Islet precursor cell (in vitro differentiated cells): ENCODE results near the gene SIRT7.

Experiments used
- DNase-seq: peaks from one replicate; pipeline ENCODE4 v3.0.0-alpha.2; 2018

SIRT7 gene

DNA sequence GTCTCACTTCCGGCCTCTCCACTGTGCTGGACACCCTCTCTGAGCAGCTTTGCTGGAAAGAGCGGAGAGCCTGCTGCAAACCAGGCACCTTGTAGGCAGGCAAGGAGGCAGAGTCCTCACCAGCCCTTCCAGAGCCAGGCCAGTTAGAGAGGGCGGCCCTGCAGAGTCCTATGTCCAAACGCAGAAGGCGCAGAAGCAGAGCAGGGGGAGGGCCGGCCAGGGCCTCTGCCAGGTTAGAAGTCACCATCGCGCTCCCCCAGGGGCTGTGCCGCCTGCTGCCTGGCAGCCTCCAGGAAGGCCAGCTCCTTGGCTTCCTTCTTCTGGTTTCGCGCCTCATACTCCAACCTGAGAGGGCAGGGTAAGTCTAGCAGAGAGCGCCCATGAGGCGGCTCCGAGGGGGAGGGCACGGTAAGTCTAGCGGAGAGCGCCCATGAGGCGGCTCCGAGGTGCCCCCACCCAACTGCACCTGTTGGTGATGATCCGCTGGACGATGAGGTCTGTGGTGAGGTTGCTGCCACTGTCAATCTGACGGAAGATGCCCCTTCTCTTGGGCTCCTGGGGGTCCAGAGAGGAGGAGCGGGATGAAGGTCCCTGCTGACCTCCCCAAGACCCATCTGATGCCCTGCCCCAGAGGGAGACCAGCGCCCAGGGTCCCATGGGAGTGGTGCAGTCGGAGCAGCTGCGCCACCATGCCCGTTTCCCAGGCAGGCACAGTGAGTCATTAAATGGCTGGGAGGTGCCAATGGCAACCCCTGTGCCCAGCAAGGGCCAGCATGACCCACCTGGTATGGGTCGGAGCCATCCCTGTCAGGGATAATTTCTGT is 13.2 kb downstream of the SIRT7 start:
- no peak for DNase-seq

- no peak for DNase-seq
These were observed 13.9 kb downstream of the SIRT7 start for GRCh38 chr17:81903896-81904599.

GRCh38 chr17:81903415-81903831 is 14.6 kb downstream of the SIRT7 start:
- DNase-seq, result no peak

DNA sequence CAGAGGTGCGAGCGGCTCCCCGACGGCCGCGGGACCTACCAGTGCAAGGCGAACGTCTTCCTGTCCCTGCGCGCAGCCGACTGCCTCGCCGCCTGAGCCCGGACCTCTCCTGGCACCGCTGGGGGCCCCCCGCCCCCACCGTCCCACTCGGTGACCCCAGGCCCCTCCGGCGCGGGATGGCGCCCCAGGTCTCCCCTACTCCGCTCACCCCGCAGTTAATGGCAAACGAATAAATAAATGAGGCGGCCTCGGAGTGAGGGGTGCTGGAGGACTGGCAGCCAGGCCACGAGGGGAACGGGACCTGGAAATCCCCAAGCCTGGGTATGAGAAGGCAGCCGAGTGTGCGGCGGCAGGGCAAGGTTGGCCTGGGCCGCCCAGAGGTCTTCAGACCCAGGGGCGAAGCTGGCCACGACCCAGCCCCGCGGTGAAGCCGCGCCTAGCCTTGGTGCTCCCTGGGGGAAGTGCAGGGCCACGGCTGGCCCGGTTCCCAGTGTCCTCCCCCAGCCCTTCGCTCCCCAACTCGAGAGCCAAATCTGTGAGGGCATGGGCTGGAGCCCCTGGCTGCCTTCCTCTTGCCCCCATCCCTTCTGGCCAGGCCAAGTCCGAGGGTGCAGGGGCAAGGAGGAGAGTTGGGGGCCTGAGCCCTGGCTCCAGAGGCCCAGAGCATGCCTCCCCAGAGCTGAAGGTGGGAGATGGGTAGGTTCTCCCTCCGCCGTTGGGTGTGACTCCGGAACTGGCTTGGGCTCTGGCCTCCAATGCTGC is 15.1 kb downstream of the SIRT7 start:
- no peak for DNase-seq

DNA sequence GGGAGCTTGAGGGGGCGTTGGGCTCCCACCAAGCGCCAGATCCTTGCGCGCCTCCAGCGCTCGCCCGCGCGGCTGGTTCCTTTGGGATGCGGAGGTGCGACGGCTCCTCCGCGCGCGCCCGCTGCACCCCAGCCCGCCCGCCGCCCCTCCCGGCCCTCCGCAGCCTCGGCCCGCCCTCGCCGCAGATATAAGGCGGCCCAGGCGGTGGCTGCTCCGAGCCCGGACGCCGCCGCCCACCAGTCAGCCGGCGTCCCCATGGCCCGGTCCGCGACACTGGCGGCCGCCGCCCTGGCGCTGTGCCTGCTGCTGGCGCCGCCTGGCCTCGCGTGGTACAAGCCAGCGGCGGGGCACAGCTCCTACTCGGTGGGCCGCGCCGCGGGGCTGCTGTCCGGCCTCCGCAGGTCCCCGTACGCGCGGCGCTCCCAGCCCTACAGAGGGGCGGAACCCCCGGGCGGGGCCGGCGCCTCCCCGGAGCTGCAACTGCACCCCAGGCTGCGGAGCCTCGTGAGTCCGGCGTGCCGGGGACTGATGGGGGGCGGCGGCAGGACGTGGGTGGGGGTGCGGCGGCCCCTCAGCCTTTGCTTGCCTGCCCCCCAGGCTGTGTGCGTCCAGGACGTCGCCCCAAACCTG is 15.8 kb downstream of the SIRT7 start, which contains the start of gene NPB:
NPB (plus strand) TSS at position 216 of the 630 bp plus-strand sequence; CDS start at position 256, 40 bp downstream.
- no peak for DNase-seq

DNA sequence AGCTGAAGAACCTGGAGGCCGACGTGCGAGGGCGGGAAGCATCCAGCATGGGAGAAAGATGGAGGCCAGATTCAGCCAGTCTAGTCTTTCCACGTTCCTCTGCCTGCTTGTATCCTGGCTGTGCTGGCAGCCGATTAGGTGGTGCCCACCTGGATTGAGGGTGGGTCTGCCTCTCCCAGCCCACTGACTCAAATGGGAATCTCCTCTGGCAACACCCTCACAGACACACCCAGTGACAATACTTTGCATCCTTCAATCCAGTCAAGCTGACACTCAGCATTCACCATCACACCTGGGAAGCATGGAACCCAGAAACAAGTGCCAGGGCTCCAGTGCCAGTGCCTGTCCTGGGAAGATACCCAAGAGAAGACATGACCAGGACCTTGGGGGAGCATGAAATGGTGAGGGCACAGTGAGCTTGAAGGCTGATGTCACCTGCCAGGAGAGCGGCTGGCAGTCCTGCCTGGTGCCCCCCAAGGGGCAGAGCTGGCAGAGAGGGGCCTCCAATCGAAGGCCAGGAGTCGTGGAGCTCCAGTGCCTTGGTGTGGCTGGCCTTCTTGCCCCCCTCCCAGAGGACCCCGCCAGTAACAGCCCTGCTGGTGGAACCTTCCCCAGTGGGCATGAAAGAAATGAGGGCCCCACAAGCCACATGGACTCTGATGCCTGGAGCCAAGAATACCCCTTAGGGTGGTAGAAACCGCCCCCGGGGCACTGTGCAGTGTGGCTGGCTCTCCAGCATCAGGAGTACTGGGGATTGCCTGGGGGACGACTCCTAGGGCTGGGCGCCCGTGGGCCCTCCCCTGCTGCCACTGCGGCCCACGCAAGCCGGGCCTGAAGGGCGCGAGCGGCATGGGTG is 16.6 kb downstream of the SIRT7 start:
- DNase-seq, result no peak

DNA sequence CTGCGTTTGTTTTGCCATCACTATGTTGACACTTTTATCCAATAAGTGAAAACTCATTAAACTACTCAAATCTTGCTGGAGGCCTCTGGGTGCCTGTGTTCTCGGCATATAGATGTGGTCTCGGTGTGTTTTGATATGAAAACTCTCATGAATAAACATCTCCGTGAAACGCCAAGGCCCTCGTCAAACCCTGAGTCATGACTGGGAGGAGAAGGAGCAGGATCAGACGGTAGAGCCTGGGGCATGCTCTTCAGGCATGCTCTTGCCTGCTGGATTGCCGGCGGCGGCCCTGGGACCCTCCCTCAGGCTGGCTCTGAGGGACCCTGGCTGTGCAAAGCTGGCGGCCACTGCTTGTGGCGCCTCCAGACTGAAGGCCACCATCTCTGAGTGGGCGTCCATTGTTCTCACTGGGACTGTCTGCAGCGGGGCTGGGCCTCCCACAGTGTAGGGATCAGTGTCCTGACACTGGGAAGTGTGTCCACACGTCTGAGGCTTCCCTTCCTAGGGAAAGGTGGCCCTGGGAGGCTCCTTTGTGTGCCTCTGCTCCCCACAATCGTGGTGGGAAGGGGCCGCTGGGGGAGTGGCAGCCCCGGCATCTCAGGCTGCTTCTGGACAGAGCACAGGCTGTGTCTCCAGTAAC is 17.7 kb downstream of the SIRT7 start:
- DNase-seq, result no peak

- no peak for DNase-seq
These were observed 18.3 kb downstream of the SIRT7 start for GRCh38 chr17:81899514-81900166.

DNA sequence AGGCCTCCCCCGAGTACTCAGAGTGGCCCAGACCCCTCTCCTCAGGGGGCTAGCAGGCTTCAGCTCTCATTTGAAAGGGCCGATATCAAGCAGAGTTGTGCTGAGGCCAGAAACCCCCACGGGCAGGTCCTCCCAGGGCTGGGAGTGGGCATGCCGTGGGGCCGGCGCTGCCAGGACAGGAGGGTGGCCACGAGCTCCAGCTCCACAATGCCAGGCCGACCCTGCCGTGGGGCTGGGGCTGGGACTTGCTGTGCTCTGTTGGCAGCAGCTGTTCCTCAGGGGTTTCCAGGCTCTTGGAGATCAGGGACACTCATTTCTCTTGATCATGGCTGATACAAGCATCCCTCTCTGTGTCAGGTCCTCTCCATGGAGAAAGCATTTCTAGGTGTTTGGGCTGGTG is 19.1 kb downstream of the SIRT7 start:
- DNase-seq, result no peak

DNA sequence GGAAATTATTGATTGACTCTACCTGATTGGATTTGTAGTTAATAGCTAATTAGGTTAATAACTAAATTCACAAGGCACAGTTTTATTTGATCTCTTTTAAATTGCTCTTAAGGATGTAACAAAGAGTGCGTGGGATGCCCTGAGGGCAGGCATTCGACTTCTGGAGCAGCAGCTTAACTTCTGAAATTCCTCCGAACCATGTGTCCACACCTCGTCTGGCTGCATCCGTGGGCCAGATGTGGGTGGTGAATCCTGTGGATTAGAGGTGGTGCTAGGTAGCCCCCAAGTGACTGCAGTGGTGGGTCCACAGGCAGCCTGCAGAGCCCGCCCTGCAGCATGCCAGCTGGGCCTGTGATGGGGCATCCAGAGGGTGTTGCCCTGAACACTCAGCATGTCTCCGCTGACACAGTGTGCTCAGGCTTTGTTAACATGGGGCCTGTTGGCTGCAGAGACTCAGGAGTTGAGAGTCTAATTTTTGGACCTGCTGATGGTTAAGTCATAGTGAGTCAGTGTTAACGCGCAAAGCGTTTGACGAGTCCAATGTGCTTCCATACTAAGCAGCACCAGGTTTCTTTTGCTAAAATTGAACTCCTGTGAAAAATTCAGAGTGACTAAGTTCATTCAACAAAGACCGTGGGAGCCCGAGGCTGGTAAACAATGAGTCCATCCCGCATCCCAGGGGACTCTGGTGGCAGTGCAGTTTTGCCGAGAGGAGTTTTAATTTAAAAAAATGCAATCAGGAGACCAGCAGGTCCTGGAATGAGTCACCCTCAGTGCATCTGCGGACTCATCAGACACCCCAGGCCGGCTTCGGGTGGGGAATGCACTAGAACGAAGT is 19.7 kb downstream of the SIRT7 start:
- peak; percentile 85 for DNase-seq

- DNase-seq, result no peak
These were observed 22.6 kb downstream of the SIRT7 start for GRCh38 chr17:81895400-81895799.

GRCh38 chr17:81891303-81891552 is 26.7 kb downstream of the SIRT7 start:
- no peak for DNase-seq

DNA sequence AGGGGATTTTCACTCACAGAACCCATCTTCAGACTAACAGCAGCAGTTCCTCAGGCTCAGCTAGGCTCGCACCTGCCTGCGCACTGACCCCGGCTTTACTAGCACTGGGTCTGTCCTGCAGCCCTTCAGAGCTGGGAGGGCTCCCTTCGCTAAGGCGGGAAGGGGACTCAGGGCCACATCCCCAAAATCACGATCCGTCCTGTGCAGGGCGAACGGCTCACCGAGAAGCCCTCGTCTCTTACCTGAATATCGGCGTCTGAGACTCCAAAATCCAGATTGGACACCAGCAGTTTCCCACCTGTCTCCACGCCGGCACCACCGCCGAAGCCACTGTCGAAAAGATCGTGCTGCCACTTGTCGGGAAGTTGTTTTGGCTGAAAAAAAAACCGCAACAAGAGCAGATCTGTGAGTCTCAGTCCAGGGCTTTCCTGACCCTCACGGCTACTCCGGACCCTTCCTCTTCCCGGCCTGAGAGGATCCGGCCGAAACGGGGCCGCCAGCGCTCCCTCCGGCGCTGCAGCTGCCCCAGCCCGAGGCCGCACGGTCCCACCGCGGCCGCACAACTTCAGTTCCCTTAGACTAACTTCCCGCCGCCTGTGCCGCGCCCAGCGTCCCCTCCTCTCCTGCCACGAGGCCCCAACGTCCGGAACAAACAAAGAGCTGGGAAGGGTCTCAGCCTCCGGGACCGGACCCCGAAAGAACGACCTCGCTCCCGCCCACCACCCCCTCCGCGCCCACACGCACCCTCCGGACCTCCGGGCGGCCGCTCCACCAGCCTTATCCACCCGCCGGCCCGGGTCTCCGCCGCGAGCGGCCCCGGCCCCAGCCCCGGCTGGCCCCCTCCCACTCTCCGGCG is 27.3 kb downstream of the SIRT7 start:
- no peak for DNase-seq

GRCh38 chr17:81889602-81890001 is 28.4 kb downstream of the SIRT7 start:
- DNase-seq, result no peak

DNA sequence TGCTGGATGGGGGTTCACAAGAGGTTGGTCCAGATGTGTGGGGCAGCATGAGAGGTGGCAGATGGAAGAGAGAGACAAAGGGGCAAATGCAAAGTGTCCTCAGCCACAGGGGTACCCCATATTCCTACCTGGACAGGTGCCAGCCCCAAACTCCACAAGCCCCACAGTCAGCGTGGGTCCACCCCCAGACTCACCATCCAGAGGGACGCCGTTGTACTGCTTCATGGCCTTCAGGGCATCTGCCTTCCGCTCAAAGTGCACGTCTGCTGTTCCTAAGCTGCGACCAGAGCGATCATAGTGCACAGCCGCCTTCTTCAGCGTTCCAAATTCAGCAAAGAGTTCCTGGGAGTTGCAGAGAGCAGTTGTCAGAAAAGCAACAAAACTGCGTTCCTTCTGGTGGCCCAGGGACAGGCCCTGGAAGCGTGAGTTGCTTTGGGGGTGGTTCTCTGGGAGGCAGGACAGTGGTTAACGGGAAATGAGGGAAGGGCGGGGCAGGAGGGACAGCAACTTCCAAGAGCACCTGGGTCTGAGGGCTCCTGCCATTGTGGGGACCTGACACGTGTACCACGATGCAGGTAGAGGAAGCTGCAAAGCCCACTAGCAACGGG is 28.9 kb downstream of the SIRT7 start:
- DNase-seq, result peak; percentile 43

GRCh38 chr17:81888105-81888987 is 29.6 kb downstream of the SIRT7 start:
- DNase-seq, result peak; percentile 34

GRCh38 chr17:81885869-81886548 is 32.0 kb downstream of the SIRT7 start:
- DNase-seq, result no peak
